K562 (cell line): ENCODE measurements around the gene BLTP2. TPM values are rescaled to one million over a fixed set of nuclear protein-coding genes. Genes with fewer than 3 reads are reported as not detected.

Experiments used
- CEBPB ChIP-seq: fragments of 450-650 bp; IDR thresholded peaks from 2 replicates; pipeline ENCODE4 v1.6.1; 2016; ENCODE audit warnings: missing genetic modification characterization, missing compliant biosample characterization
- EP400 ChIP-seq: fragments of 450-650 bp; IDR thresholded peaks from 2 replicates; pipeline ENCODE4 v1.6.1; 2017; ENCODE audit warnings: antibody characterized with exemption, mild to moderate bottlenecking, moderate library complexity
- HNRNPLL ChIP-seq: fragments of 200-400 bp; formaldehyde crosslinking; IDR thresholded peaks from 2 replicates; pipeline ENCODE4 v1.6.1; 2017; ENCODE audit warnings: low read length, low read depth, mild to moderate bottlenecking; ENCODE audit not compliant: poor library complexity, severe bottlenecking
- JUND ChIP-seq, 2 experiments: IDR thresholded peaks; 2 replicates in 1 of 2; 3 replicates in 1 of 2; pipeline ENCODE4 v1.6.1; 2011; ENCODE audit warnings: borderline replicate concordance in 2 of 2, low read depth in 2 of 2, low read length in 2 of 2, improper control_type of control experiment in 1 of 2, missing biosample characterization in 1 of 2, missing genetic modification characterization in 1 of 2, missing genetic modification reagents in 1 of 2
- MAFK ChIP-seq: IDR thresholded peaks from 2 replicates; pipeline ENCODE4 v1.6.1; 2011; ENCODE audit warnings: low read length, improper control_type of control experiment
- MBD2 ChIP-seq: sonication (generic); IDR thresholded peaks from 2 replicates; pipeline ENCODE4 v1.6.1; 2016; ENCODE audit warnings: low read depth, borderline replicate concordance
- MECOM ChIP-seq: fragments of 250-450 bp; sonication (Bioruptor Pico); IDR thresholded peaks from 2 replicates; pipeline ENCODE4 v1.8.0; 2022; ENCODE audit warnings: inconsistent platforms
- NCOA6 ChIP-seq: fragments of 450-650 bp; IDR thresholded peaks from 2 replicates; pipeline ENCODE4 v1.6.1; 2017; ENCODE audit warnings: mild to moderate bottlenecking
- NFYB ChIP-seq: IDR thresholded peaks from 2 replicates; pipeline ENCODE4 v1.6.1; 2011; ENCODE audit warnings: mild to moderate bottlenecking, moderate library complexity; ENCODE audit not compliant: insufficient read length; ENCODE audit errors: extremely low read depth
- RB1 ChIP-seq: fragments of 450-650 bp; IDR thresholded peaks from 2 replicates; pipeline ENCODE4 v1.6.1; 2017; ENCODE audit warnings: low read depth, mild to moderate bottlenecking
- RBM22 ChIP-seq: fragments of 200-400 bp; formaldehyde crosslinking; IDR thresholded peaks from 2 replicates; pipeline ENCODE4 v1.6.1; 2018; ENCODE audit warnings: low read length, low read depth; ENCODE audit not compliant: poor library complexity, severe bottlenecking
- SUPT5H ChIP-seq: fragments of 450-650 bp; IDR thresholded peaks from 2 replicates; pipeline ENCODE4 v1.6.1; 2016
- ZBTB34 ChIP-seq: fragments of 250-450 bp; sonication (Bioruptor Pico); IDR thresholded peaks from 2 replicates; pipeline ENCODE4 v1.8.0; 2021; ENCODE audit warnings: mild to moderate bottlenecking, moderate library complexity
- ZBTB7A ChIP-seq: IDR thresholded peaks from 2 replicates; pipeline ENCODE4 v1.6.1; 2011; ENCODE audit warnings: low read depth, mild to moderate bottlenecking, low read length, moderate library complexity, borderline replicate concordance; ENCODE audit not compliant: control insufficient read depth
- ZC3H4 ChIP-seq: sonication (generic); formaldehyde crosslinking; IDR thresholded peaks from 2 replicates; pipeline ENCODE4 v1.9.0; 2021; ENCODE audit warnings: missing genetic modification reagents, borderline replicate concordance
- ZNF12 ChIP-seq: sonication (generic); formaldehyde crosslinking; IDR thresholded peaks from 2 replicates; pipeline ENCODE4 v1.4.0; 2020; ENCODE audit warnings: mild to moderate bottlenecking, missing genetic modification reagents
- ZNF146 ChIP-seq: IDR thresholded peaks from one replicate; pipeline ENCODE4 v1.6.1; 2018; ENCODE audit warnings: missing compliant biosample characterization; ENCODE audit not compliant: unreplicated experiment
- ZNF212 ChIP-seq: fragments of 450-650 bp; formaldehyde crosslinking; IDR thresholded peaks from 2 replicates; pipeline ENCODE4 v1.4.0; 2020; ENCODE audit warnings: mild to moderate bottlenecking
- ZNF695 ChIP-seq: fragments of 450-650 bp; formaldehyde crosslinking; IDR thresholded peaks from 2 replicates; pipeline ENCODE4 v1.4.0; 2020; ENCODE audit warnings: mild to moderate bottlenecking, moderate library complexity
- ZNF699 ChIP-seq: fragments of 250-450 bp; sonication (Bioruptor Pico); IDR thresholded peaks from 2 replicates; pipeline ENCODE4 v1.8.0; 2021; ENCODE audit warnings: mild to moderate bottlenecking, moderate library complexity; ENCODE audit not compliant: insufficient replicate concordance
- polyA plus RNA-seq, 8 experiments: library from polyadenylated mRNA; depleted of rRNA in 4 of 8; stranded (reverse) in 5 of 8; unstranded in 3 of 8; fragments of >200 nt; fragmentation: Nextera tagmentation in 2 of 8; fragmentation: Illumina TruSeq in 1 of 8; extraction: Ambion mirVana in 2 of 8; extraction: Trizol in 1 of 8; gene quantifications; 2 replicates each; pipeline versions ENCODE4 v1.2.1 to v1.2.3, GENCODE V29; 2011 to 2014; ENCODE audit warnings: inconsistent platforms in 1 of 8, missing spikeins in 1 of 8
- total RNA-seq, 7 experiments: library from RNA; depleted of rRNA in 6 of 7; stranded (reverse); fragments of >200 nt in 6 of 7; fragmentation: Illumina TruSeq in 2 of 7; extraction: Trizol in 2 of 7; gene quantifications; 2 replicates each; pipeline versions ENCODE4 v1.2.1 to v1.2.3, GENCODE V29; 2011 to 2021; ENCODE audit warnings: low replicate concordance in 1 of 7
- TF ChIP-seq, protein P1 (sequence below): sonication (generic); formaldehyde crosslinking; IDR thresholded peaks from 2 replicates; pipeline ENCODE4 v1.8.1; 2022; ENCODE audit warnings: missing genetic modification reagents
- TF ChIP-seq, protein P2 (sequence below): sonication (generic); formaldehyde crosslinking; IDR thresholded peaks from 2 replicates; pipeline ENCODE4 v1.5.0; 2020; ENCODE audit warnings: missing genetic modification reagents

The BLTP2 gene
- total and polyA plus RNA-seq, 9 of the 15 experiments (the other 6 are each of a cell fraction or from before 2014, with no cell fraction given): 14.7 to 174 (median 103) TPM

DNA sequence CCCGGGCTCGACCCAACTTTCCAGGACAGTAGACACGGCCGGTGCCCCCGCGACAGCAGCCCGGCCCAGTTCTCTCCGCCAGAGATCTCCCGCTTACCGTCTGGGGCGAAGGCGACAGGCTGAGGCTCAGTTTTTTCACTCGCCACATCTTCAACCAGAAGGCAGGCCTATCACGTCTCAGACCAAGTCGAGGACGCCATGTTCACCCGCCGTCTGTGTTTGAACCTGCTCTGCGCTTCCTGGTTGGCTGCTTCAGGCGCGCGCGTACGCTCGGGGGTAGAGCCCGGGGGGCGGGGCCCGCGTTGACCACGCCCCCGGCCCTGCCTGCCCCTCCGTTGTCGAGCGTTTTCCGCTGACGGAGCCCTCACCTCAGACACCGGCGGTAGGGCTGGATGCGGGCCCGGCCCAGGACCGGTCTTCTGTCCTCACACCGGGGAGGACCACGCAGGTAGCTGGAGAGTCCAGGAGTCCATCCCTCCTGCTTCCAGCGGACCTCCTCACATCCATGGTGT, 46.1 kb downstream of the BLTP2 start, which contains the start of gene SPAG5 (continued):
- TF ChIP-seq EP400 (peak; percentile 96), MBD2 (peak; percentile 67; the same call in 1 of the 2 replicates), ZNF699 (no peak), MECOM (no peak), ZNF12 (CRISPR knock-in tag) (no peak; the same call in 1 of the 2 replicates), HNRNPLL (peak; percentile 82), ZNF146 (CRISPR knock-in tag) (no peak), MAFK (peak; percentile 56), ZNF695 (no peak), NCOA6 (0 out of 2 replicates have a peak, but pooled peaks have one; percentile 44), CEBPB (no peak), ZNF212 (CRISPR knock-in tag) (no peak), ZBTB34 (no peak), NFYB (peak; percentile 73), JUND (IDR thresholded peaks at IDR 0.05; ENCODE audit: borderline replicate concordance, low read depth, low read length) (peak; percentile 62), JUND (tag; IDR thresholded peaks at IDR 0.05; ENCODE audit: borderline replicate concordance, low read depth, low read length) (no peak; the same call in 2 of the 3 replicates), ZBTB7A (peak; percentile 59; the same call in 1 of the 2 replicates), RBM22 (peak; percentile 41), SUPT5H (peak; percentile 97), ZC3H4 (no peak), RB1 (peak; percentile 85)
- TF ChIP-seq, protein P1, sequence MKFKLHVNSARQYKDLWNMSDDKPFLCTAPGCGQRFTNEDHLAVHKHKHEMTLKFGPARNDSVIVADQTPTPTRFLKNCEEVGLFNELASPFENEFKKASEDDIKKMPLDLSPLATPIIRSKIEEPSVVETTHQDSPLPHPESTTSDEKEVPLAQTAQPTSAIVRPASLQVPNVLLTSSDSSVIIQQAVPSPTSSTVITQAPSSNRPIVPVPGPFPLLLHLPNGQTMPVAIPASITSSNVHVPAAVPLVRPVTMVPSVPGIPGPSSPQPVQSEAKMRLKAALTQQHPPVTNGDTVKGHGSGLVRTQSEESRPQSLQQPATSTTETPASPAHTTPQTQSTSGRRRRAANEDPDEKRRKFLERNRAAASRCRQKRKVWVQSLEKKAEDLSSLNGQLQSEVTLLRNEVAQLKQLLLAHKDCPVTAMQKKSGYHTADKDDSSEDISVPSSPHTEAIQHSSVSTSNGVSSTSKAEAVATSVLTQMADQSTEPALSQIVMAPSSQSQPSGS (CRISPR knock-in tag): no peak
- TF ChIP-seq, protein P2, sequence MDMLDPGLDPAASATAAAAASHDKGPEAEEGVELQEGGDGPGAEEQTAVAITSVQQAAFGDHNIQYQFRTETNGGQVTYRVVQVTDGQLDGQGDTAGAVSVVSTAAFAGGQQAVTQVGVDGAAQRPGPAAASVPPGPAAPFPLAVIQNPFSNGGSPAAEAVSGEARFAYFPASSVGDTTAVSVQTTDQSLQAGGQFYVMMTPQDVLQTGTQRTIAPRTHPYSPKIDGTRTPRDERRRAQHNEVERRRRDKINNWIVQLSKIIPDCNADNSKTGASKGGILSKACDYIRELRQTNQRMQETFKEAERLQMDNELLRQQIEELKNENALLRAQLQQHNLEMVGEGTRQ (CRISPR knock-in tag): no peak
